GM21576 (cell line): ENCODE measurements around the gene MRNIP.

Experiments
- ATAC-seq: cut with Tn5 transposase; IDR thresholded peaks from one replicate; pipeline ENCODE4 v1.9.1; 2021; ENCODE audit warnings: mild to moderate bottlenecking, moderate library complexity; ENCODE audit not compliant: unreplicated experiment

MRNIP gene, protein sequence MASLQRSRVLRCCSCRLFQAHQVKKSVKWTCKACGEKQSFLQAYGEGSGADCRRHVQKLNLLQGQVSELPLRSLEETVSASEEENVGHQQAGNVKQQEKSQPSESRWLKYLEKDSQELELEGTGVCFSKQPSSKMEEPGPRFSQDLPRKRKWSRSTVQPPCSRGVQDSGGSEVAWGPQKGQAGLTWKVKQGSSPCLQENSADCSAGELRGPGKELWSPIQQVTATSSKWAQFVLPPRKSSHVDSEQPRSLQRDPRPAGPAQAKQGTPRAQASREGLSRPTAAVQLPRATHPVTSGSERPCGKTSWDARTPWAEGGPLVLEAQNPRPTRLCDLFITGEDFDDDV

DNA sequence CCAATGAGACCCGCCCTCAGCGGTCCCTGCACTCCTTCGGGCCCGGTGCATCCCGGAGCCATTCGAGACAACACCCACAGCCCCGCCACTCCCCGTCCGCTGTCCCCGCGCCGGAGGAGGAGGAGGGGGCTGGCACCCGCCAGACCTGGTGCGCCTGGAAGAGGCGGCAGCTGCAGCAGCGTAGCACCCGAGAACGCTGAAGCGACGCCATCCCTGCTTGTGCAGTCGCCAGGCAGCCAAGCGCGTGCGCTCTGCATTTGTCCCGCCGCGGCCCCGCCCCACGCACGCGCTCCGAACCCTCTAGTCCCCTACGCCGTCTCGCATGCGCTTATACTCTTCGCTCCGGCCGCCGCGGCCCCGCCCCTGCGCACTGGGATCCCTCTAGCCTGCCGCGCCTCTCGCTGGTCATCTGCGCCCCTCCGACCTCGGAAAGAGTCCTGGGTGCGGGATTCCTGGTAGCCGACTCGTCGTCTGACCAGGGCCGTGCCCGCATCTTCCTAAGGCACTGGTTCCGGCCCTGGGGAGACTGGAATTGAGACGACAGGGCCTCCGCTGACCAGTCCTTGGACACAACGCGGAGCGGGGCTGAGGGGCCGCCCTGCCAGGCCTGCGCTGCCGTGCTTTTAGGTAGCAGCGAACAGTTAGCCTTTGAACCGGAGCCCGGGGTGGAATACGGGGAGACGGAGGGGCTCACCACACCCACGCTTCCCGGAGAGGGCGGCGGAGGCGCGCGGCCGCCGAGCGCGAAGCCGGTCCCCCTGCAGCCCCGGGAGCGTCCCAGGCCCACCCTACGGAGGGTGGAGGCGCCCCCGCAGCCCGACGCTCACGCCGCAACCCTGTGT lies at the start of gene MRNIP:
TSS of gene MRNIP (minus strand) at position 232 of the 842 bp plus-strand sequence. CDS start at position 211, 21 bp downstream.
- ATAC-seq, result peak; percentile 97

DNA sequence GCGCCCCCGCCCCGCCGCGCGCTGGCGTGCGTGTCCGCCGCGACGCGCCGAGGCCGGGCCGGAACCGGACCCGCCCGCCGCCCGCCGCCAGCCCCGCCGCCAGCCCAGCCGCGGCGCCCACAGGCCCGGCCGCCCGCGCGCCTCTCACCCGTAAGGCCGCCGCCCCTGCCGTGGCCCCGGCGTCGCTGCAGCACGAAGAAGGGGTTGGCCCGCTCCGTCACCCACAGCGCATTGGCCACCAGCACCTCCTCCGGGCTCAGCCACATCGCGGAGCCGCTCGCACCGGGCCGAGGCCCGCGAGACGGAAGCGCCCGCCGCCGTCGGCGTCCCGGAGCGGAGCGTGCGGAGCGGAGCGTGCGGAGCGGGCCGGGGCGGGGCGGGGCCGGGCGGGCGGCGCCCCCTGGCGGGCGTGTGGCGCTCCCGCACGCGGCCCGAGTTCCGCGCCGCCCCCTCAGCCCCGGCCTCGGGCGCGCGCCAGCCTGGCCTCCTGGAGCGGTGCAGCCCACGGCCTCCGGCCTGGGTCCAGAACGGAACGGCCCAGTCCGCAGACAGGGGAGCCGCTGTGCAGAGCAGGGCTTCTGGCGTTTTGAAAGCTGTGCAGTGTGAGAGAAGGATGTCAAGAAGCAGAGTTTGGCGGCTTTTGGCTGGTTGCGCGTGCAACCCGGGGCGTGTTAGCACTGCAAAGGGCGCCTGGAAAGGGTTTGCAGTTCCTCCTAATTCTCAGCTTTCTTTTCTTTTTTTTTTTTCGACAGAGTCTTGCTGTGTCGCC lies 49.1 kb upstream of the MRNIP start, which contains the start of gene TBC1D9B:
TSS of gene TBC1D9B (minus strand) at position 342 of the 769 bp plus-strand sequence. CDS start at position 266, 76 bp downstream.
- peak; percentile 85 for ATAC-seq

DNA sequence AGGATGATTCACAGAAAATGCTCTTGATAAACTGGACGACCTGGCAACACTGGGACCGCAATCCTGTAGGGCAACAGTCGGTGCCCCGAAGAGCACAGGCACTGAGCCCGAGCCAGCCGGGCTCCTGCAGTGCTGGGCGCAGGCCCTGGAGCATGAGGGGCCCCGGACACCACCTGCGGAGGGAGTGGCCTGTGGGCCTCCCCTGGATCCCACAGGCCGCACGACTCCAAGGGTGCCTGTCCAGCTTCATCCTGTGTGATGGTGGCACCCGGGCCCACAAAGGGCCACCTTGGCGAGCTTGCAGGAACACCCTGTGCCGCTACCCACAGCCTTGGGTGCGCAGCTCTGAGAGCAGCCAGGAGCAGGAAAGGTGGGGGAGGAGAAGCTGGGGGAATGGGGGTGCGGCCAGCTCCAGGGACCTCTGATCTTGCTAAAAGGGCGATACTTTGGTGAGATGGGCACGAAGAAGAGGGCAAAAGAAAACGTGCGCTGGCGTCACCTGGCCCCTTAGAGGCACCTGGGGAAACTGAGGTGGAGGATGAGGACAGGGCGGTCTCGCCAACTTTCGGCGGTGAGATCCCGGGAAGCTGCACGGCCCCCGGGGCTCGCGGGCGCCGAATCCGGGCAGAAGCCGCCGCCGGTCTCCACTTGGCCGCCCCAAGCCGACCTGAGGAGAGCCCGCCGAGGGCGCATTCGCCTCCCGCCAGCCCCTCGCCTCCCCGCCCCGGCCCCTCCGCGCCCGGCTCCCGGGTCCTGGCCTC lies 48.4 kb upstream of the MRNIP start:
- peak; percentile 22 for ATAC-seq

GRCh38 chr5:179906294-179906794 lies 47.7 kb upstream of the MRNIP start:
- ATAC-seq, result no peak

DNA sequence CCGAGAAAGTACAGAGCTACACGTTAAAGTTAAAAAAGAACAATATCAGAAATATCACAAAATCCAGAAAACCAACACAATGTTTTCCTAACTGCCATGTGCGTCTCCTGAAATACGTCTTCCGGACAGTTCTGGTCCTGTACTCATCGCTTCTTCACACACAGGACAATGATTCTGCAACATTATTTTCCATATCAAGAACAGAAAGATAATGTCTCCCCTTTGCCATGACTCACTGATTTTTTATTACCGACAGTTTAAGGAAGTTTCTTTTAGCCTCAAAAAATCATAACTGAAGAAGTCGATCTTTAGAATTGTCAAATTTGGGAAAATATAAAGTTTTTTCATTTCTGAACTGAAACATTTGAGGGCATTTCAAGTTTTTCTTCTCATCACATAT lies 46.5 kb upstream of the MRNIP start:
- ATAC-seq, result no peak

DNA sequence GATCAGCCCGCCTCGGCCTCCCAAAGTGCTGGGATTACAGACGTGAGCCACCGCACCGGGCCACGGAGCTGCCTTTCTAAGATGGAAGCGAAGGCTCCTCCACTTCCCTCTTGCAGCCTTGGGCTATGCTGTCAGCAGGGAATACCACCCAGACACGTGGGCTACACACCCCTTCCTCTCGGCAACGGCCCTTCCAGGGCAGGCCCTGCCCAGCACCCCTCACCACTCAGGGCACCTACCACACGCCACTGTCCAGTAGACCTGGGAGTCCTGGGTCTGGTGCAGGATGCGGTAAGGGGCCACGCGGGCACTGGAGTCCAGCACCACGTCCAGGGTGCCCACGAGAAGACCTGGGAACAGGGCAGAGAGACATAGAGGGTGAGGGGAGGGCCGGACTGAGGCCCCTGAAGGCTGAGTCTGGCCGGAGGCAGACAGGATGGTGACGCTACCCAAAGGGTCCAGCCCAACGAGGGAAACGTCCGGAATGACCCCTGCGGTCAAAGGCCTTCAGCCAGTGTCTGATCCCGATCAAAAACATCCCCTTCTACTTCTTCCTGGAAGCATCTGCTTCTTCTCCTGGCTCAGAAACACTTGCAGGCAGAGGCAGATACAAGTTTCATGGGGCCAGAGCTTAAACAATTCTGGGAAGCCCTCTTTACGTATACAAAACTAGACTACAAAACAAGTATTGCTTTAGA lies 46.0 kb upstream of the MRNIP start:
- ATAC-seq, result no peak

DNA sequence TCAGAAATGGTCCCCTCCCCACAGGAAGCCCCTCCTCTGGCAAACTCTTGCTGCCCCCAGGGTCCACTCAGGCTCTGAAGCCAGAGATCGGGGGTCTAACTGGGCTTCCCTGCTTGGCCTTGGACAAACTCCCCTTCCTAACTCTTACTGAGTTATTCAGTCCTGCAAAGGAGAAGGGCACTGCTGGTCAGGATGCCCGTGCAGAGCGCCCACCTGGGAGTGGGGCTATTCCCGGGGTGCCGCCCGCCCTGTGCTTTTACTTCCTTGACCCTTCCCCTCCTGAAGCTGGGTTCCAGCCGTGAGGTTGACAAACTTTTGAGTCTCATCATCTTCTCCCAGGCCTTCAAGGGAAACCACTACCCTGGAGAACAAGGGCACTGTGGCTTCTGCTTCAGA lies 44.1 kb upstream of the MRNIP start:
- no peak for ATAC-seq

GRCh38 chr5:179901915-179902762 lies 43.5 kb upstream of the MRNIP start:
- ATAC-seq, result no peak

DNA sequence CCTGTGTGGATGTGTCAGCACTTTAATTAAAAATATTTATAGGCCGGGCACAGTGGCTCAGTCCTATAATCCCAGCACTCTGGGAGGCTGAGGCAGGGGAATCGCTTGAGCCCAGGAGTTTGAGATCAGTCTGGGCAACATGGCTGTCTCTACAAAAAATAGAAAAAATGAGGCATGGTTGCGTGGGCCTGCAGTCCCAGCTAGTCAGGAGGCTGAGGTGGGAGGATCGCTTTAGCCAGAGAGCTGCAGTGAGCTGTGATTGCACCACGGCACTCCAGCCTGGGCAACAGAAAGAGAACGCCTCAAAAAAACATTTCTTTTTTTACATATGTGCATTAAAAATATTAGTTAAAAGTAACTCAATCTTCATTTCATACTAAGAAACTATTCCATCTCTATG lies 42.8 kb upstream of the MRNIP start:
- ATAC-seq, result no peak

- no peak for ATAC-seq
Observed at GRCh38 chr5:179900711-179901110, 42.1 kb upstream of the MRNIP start.

GRCh38 chr5:179900206-179900605 lies 41.6 kb upstream of the MRNIP start:
- no peak for ATAC-seq

- no peak for ATAC-seq
Observed at GRCh38 chr5:179895861-179896260, 37.2 kb upstream of the MRNIP start.

DNA sequence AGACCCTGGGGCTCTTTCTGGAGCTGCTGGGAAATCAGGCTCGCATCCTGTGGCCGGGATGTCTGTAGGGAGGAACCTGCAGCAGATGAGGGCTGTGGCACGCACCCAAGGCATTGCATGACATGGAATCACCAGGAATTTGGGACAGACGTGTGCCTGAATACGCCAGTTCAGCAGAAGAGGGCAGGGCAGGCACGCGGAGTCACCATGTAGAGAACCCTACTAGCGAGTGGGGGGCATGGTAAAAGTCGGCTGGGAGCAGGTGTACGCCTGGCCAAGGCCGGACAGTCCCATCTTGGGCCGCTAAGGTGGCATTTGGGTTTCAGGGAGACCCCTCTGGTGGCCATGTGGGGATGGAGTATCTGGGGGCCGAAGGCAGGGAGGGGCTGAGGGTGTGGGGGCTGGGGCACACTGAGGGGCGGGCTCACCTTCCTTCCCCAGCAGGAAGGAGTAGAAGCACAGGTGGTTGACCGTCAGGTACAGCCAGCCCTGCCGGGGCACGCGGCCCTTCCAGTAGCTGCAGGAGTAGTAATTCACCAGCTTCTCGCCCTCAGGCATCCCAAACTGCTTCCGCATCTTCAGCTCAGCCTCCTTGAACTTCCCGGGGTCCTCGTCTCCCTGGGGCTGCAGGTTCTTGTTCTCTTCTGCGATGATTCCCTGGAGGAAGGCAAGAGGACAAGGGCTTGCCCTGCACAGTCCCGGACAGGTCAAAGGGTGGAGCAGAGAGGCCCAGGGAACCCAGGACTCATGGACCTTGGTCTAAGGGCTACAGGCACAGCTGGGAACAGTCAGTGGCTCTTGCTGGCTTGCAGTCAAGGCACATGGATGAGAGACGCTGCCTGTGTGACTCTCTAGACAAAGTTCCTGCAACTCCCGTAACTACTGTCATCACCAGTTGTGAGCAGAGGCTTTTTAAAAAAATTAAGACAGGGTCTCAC lies 35.6 kb upstream of the MRNIP start:
- ATAC-seq, result no peak

GRCh38 chr5:179893076-179893957 lies 34.7 kb upstream of the MRNIP start:
- ATAC-seq, result no peak

- no peak for ATAC-seq
Observed at GRCh38 chr5:179892255-179892654, 33.6 kb upstream of the MRNIP start.

DNA sequence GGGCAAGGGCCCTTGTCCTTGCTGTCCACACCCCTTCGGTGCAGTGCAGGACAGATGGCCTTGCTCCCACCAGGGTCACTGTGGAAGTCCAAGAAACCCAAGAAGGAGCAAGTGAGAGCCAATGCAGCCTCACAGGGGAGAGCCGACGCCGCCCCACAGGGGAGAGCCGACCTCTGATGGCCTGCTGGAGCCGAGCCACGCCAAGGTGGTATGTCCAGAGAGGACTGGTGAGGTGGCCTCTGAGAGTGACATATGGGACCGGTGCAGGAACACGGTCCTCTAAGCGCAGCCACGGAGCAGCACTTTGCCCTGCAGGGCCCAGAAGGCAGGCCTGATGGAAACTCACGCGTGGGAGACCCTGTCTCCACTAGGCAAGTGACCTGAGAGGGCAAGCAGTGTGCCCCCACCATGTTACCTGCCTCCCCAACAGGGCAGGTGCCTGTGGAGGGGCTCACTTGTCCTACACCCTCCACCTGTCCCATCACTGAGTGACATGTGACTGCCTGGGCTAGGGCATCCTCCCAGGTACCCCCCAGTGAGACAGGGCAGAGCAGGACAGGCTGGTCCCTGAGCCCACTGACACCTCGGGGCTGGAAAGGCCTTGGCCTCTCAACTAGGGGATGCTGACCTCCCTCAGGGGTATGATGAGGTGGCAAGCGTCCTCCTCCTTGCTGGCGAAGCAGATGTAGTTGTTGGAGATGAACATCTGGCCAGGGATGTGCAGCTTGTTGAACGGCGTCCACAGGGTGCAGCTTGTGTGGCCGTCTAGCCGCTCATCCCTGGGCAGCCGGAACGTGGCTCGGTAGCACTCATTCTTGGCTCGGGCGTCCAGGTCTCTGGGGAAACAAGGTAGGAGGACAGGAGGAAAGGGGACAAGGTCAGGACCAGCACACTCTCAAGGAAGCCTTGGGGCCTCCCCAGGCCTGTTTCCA lies 32.4 kb upstream of the MRNIP start:
- ATAC-seq, result no peak
